GM21825 (cell line): Measurements from ENCODE around the gene UBR4.

Experiments
- ATAC-seq: cut with Tn5 transposase; IDR thresholded peaks from one replicate; pipeline ENCODE4 v1.9.1; 2021; ENCODE audit warnings: mild to moderate bottlenecking, moderate library complexity; ENCODE audit not compliant: unreplicated experiment

The UBR4 gene

DNA sequence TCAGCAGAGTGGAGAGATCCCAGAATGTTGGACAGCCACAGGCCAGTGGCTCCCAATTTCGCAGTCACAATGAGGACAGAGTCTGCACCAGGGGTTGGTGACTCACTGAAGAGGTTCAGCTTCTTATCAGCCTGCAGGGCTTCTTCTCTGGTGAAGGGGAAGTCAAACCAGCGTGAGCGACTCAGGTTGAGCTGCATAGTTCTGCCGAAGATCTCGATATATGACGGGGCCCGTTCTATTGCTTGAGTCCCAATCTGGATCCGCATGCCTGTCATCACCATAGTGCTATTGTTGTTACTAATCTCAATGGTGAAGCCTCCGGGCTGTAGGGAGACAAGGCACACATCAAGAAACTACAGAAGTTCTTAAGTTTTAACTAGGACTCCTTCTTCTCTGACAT lies 58.5 kb downstream of the UBR4 start:
- ATAC-seq: no peak

DNA sequence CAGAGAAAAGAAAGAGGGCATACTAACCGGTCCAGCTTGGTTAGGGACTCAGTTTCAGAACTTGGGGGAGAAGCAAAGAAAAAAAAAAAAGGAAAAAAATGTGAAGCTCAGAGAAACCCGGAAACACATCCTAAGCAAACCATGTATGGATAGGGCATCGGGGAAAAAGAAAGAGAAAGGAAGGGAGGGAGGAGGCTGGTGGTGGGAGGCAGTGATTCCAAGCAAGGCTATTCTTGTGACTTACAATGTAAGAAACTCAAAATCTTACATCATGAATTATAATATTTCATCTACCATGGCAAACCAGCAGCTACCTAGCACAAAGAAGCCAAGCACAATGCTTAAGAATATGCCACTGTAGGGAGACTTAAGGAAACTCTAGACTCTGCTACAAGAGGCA lies 60.3 kb downstream of the UBR4 start:
- ATAC-seq: no peak

DNA sequence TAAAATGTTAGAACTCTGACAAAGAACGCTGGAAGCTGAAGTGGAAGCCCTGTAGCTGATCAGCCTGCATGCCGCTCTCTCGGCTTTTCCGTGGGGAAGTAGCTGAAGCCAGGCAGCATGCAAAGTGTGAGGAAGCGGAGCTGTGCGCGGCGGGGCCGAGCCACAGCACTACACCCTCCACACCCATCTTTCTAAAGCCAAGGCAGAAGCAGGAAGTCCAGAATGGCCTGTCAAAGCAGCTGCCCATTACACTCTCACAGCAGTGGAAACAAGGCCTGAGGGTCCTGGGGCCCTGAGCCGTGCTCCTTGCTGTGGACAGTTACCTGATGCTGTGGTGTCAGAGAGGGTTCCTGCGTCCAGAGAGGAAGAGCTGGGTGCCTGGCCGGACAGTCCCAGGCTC lies 69.6 kb downstream of the UBR4 start:
- ATAC-seq: no peak

DNA sequence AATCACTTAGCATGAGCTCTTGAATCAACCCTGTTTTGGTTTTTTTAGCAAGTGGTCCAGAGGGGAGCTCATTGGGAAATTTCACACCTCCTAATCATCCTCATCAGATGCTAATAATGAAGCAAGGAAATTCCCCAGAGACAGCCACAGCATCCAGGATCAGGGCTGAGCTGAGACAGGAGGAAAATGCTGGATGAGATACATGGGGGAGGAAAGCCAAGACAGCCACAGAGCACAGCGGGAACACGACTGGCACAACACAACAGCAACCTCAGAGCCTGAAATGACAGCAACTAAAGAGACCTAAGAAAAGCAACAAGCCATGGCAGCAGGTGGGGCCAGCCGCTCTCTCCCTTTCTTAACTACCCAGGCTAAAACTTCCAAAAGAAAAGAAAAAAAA lies 70.4 kb downstream of the UBR4 start:
- no peak for ATAC-seq

DNA sequence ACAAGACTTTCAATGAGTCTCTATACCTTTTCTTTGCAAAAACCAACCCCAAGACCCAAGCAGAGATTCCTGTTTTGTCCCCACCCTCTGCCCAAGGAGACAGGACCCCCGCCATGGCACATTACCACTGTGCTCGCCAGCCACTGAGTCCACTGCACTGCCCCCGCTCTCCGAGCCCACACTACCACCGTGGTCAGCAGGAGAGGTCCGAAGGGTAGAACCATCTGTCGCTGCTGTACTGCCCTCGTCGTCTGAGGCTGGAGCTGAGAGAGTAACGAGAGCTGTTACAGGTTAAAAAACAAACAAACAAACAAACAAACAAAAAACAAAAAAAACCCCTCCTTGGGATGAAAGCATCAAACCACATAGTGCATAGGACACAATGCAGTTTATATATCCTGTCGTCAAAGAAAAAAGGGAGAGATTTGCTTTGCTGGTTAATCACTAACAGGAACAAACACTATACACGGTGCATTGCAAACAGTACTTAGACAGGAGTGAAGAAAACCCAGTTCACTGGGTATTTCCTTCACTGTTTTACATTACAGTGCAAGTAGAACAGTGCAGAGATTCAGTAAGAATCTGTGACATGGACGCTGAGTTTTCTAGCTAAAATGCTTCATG lies 71.0 kb downstream of the UBR4 start:
- no peak for ATAC-seq

DNA sequence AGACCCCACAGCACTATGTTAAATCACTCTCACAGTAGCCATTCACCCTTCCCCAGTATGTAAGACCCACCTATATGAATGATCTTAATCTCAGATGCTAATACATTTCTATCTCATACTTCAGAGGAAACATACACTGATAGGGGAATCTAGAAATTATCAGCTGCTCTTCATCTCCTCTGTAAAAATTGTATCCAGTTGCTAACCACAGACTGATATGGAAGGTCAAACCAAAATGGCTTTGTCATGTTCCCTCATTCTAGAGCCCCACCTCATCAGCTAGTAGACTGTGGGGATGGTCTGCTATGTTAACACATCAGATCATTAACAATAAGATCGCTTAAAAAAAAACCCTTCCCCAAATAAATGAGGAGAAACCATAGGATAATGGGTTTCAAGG lies 71.7 kb downstream of the UBR4 start:
- no peak for ATAC-seq

DNA sequence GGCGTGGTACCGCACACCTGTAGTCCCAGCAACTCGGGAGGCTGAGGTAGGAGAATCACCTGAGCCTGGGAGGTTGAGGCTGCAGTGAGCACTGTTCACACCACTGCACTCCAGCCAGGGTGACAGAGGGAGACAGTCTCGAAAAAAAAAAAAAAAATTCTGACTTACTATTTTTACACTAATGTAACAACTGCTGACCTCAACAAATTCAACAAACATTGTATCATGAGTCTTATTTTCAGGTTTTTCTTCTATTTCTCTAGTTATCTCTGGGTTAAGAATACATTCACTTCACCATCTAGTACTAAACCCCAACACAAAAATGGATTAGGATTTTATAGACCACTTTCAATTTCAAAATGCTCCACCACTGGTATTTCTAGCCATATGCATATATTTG lies 72.9 kb downstream of the UBR4 start:
- ATAC-seq: no peak

DNA sequence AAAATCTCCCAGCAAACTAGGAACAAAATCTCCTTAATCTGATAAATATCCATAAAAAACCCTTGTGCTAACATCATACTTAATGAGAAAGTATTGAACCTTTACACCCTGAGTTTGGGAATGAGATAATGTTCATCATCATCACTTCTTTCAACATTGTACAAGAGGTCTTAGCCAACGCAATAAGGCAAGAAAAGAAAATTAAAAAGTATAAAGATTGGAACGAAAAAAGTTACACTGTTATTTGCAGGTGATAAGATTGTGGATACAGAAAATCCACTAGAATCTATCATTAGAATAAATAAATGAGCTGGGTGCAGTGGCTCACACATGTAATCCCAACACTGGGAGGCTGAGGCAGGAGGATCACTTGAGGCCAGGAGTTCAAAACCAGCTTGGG lies 76.7 kb downstream of the UBR4 start:
- no peak for ATAC-seq

DNA sequence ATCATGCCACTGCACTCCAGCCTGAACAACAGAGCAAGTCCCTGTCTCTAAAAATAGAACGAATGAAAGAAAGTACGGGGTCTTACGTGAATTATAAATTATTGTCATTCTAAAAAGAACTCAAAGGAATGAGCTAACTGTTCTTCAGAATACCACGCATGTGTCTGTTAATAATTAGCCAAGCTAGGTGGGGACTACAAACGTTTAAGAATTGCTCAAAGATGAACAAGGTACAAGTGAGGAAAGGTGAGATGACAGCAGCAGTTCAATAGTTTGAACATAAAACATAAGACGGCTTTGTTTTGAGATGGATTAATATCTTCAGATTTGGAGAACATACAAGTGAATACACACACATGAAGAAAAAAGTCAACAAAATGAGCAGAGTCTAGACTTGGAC lies 79.6 kb downstream of the UBR4 start:
- ATAC-seq: no peak

DNA sequence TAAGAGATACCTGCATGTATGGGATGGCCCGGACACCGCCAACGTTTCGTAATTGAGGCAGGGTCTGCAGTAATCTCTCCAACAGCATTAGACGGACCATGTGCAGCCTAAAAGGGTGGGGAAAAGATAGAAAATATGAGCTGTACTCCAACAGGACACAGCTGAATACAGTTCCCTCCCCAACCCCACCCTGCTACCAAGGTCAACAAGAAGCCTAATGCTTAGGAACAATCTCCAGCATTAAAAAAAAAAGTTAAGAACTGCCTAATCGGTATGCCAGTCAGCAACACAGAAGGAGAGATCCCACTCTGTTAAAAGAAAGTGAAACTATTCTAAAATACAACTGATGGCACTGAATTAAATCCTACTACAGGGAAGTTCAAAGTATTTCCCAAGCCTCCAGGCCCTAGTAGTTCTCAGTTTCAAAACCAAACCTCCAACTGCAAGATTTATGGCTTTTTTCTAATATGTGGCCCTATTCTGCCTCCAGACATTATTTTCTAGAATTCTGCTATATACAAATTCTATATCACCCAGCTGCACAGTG lies 81.0 kb downstream of the UBR4 start:
- ATAC-seq: no peak

DNA sequence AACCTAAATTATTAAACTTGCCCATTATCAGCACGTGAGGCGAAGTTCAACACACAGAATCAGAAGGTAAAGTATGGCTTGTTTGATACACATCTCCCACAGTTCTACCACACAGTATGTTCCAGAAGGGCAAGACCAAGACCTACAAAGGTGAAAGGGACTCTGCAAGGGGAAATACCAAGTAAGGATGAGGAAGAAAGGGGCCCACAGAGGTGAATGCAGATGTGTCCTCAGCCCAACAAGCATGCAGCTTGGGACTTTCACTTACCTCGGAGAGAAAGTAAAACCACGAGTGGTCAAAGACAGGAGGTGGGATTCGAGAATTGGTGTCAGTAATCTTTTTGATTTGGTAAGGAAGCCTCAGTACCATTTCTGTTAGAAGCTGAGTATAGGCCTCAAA lies 85.8 kb downstream of the UBR4 start:
- no peak for ATAC-seq

DNA sequence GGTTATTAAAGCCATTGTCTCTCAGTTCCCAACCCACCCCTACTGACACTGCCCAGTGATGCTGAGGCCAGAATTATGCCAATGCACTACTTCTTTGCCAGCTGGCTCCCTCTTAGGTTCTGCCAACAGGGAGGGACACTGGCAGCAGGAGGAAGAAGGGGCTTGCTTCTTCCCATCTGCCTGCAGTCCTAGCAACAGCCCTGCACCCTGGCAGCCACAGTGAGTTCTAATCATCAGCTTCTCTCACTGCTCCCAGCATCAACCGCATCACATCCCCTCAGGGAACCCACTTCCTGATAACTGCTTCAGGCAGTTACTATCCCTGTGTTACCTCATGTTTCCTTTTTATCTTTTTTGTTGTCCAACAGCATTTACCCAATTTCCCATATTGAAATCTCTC lies 86.2 kb downstream of the UBR4 start:
- no peak for ATAC-seq

DNA sequence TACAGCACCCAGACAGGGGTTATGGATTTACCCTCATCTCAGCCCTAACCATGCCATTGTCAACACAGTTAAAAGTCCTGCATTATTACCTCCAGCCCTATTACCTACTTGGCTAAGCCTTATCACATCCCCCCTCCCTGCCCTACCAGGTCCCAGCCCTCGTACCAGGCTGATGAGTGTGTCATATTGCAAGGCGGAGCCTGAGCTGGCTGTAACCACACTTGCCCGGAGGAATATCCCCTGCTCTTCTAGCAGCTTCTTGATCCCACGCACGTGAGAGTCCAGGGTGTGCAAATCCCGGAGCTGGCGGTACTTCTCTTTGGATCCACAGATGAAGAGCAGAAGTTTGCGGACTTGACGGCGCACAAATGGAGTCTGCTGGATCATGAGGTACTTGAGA lies 87.4 kb downstream of the UBR4 start:
- no peak for ATAC-seq

DNA sequence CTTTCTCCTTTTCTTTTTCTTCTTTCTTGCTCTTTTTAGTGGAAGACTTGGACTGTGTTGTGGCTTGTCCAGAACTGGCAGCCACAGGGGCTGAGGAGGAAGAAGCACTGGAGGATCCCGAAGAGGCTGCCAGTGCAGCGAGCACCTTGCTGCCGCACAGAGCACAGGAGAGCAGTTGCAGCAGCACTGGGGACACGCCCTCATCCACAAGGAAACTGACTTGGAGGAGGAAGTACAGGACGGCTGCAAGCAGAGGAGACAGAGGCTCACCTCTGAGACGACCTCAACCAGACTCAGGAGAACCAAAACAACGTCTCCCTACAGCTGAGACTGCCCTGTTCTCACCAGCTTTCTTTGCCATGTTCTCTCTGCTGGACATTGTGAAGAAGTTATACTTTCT lies 88.9 kb downstream of the UBR4 start:
- ATAC-seq: no peak

DNA sequence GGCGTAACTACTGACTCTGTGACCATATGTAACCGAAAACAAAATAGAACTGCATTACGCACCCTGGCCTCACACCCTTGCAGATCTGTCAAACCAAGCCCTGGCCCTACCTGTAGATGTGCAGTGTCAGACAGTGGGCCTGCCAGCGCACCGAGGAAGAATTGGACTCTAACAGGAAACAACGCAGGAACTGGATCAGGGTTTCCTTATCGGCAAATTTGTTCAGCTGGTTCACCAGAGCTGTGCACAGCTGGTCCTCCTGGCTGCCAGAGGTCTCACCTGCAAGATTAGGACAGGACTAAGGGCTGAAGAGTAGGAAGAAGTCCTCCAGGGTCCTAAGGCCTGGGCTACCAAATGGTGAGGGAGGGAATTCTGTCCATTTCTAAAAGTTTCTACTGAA lies 90.0 kb downstream of the UBR4 start:
- no peak for ATAC-seq

DNA sequence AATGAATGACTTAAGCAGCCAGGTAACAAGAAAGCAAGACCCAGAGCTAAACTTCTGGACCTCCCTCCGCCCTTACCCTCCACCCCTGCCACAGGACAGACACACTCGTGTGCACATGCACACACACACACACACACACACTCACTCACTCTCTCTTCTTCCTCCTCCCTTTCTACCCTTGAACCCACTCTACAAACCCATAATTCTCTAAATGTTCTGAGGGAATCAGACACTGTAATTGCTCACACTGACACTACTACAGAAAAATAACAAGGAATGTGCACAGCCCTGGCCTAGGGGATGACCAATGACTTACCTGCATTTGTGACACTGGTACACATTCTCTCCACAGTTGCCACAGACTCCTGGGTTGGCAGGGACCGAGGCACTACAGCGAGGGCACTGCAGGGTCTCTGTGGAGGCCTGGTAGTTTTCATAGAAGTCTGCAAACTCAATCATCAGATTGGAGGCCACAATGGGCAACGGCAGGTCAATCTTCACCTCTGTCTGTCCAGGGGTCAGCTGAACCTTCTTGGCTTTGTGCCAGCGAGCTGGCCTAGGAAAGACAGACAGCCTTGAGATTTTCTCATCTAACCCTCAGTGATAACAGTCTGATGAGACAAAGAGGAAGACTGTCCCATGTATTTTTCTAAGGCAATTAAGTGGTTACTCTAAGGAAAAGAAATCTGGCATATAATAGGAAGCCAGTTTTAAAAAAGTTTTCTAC lies 94.8 kb downstream of the UBR4 start:
- ATAC-seq: no peak

DNA sequence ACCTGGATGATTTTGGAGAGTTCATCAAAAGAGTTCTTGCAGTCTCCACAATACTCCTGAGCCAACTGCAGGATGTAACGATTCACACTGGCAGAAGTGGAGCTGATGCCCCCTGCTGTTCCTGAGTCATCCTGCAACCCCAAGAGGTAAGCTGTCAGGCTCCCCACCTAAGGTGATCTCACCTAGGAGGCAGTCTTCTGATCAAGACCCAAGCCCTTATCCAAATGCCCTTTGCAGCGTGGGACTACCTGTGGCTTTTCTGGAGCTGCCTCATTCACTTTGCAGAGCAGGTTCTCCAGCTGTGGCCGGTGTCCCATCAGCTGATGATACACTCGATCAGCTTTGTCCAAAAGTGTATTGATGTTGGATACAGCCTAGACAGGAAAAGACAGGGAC lies 96.4 kb downstream of the UBR4 start:
- ATAC-seq: no peak

DNA sequence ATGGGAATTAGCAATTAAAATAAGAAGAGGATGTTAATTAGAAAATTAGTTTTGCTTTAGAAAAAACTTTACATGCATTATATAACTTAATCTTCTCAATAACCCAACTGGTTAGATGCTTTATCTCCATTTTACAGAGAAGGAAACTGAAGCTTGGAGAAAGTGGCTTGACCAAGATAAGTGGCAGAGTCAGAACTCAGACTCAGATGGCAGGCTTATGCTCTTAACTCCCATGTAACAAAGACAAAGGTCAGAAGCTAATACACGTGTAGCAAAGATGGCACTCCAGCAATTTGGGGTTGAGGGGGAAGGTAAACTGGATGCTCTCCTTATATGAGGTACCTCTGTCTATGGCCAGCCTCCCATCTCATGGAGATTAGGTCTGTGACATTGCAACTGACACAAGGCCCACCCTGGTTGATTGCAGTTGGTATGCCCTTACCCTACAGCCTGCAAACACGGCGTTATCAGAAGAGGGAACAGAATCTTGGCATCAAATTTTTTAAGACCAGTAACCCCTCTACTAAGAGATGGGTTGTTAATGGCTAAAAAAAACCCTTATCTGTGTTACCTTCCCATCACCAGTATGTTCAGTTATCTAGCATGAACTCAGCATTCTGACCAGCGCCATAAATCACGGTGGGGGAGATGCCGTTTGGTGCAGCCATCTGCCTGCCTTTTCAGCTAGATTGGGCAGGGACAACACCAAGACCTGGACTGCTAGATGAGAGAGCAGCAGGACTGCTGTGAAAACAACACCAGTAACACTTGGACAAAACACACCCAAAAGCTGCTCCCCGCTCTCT lies 97.0 kb downstream of the UBR4 start:
- ATAC-seq: no peak

DNA sequence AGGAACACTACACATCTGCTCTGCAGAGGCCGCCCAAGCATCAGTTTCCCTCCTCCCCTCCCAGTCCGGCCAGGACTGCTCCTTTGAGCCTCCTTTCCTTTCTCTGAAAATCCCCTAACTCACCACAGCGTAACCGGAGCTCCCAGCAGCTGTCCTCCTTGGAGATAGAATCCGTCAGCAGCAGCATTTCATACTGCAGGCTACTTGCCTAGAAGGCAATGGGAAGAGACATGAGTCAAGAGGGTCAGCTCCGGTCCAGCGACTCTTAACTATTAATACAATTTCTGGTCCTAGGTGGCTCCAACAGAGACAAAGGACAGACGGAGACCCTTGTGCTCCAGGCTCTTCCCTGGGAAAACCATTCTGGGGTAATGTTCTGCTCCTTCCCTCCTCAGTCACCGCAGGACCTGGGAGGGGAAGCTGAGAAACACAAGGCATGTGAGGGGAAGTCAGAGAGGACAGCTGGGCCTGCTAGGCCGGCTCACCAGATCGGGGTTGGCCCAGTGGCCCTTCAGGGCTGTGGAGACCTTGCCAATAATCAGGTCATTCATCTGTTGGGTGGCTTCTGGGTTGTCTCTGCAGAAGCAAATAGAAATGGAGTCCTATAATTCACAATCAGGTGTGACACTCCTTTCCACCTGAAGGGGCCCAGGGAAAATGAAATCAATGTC lies 99.7 kb downstream of the UBR4 start:
- ATAC-seq: no peak

DNA sequence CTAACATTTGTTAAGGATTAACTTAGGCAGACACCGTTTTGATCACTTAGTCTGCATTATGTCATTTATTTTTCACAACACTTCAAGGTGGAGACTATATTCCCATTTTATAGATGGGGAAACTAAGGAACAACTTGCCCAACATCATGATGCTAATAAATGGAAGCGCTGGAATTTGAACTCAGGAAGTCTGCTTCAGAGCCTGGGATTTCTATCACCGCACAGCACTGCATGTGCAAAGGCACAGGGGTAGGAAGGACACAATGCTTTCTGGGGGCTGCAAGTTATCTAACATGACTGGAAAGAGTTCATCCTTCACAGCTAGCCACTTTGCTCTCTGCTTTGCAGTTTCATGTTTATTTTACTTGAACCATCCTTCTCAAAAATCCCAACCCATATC lies 100.5 kb downstream of the UBR4 start:
- no peak for ATAC-seq

DNA sequence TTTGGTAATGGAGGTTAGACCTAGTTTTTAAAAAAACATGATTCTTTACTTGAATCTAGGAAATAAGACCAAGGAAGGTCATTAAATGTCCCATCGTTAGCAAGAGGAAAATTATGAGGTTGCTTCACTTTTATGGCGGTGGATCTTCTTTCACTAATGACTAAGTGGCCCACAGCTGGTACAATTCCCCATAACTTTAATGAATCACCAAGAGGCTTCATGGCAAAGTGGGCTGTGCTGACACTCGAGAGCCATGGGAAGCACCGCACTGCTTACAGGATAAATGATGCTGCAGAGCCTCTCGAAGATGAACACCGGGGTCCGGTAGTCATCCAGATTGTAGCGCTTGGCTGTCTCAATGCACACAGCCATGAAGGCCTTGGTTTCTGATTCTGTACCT lies 108.8 kb downstream of the UBR4 start:
- no peak for ATAC-seq
